ENCODE results near the gene FEM1C. TPM values are rescaled to one million over a fixed set of nuclear protein-coding genes. Genes with fewer than 3 reads are reported as not detected.

FEM1C gene
- total RNA-seq, result 16.1 and 33.0 TPM in 2 replicates

DNA sequence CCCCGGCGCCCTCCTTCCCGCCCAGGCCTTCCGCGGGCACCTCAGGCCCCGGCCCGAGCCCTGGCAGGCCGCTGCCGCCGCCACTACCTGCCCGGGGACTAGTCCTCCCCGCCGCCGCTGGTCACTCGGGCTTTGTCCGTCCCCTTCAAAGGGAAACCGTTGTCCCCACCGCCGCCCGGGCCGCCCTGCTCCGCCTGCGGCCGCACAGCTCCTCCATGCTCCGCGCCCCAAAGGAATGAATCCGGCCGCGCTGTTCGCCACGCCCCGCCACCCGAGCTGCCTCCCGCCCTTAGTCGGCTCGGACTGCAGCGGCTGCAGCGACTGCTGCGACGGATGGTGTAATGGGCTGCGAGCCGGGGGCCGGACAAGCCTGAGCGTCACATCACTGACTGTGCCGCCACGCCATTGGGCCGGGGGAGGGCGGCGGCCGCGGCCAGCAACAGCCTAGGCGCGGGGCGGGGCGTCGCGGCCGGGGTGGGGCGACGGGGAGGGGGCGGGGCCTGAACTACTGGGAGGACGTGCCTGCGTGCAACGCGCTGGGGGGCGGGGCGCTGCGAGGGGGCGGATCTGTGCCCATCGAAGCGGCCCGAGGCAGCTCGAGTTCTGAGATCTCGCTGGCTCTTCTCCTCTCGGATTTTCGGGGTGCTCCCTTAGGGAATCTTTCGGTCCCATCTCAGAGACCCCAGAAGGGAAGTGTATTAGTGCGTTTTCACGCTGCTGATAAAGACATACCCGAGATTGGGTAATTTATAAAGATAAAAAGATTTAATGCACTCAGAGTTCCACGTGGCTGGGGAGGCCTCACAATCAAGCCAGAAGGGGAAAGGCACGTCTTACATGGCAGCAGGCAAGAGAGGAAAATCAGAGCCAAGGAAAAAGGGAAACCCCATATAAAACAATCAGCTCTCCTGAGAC, at the start of gene FEM1C:
Gene FEM1C, minus strand, starts transcription at position 340 of the 915 bp plus-strand sequence. CDS start 1,282 bp downstream, outside the sequence.

Other genes starting within 250 kb of the FEM1C start
- gene CCDC112, start 248.1 kb downstream of the FEM1C start, total RNA-seq, result 2.1 and 2.2 TPM in 2 replicates
- under 0.01 and 1.8 TPM in 2 replicates for gene TICAM2, start 57.7 kb upstream of the FEM1C start, total RNA-seq
- gene TMED7, start 81.3 kb upstream of the FEM1C start, total RNA-seq, result 108 and 150 TPM in 2 replicates

All from cardiac atrium fibroblast (primary cell).